HepG2 (cell line): ENCODE data around the gene MAGEA2B. TPM values are rescaled to one million over a fixed set of nuclear protein-coding genes. Genes with fewer than 3 reads are reported as not detected.
"Not testable (repeated sequence)": the region's sequence is repeated elsewhere in the genome, so short reads cannot be mapped to it uniquely, and the experiment has no call there.

ENCODE experiments used
- ATAC-seq: fragments of 200-7000 bp; cut with Tn5 transposase; 3 replicates; pipeline ENCODE4 v1.9.1; 2020; ENCODE audit warnings: mild to moderate bottlenecking, moderate library complexity
- BruUV-seq: library from RNA; stranded (reverse); fragments of 400-500 nt; replicated peaks from 2 replicates; lab custom pipeline; 2021; lab: Mats Ljungman, UMichigan
- CTCF ChIA-PET: fragments of 300-600 bp; formaldehyde crosslinking; extraction: SDS; loops from one replicate; lab custom pipeline; 2021; ENCODE audit warnings: low total read pairs, inconsistent platforms, low intra/inter-chr PET ratio; lab: Yijun Ruan, JAX
- POLR2A ChIA-PET: fragments of 350-600 bp; sonication (Branson Sonifier 250); formaldehyde crosslinking; loops from one replicate; lab custom pipeline; 2020; ENCODE audit warnings: antibody characterized with exemption, inconsistent platforms; lab: Yijun Ruan, JAX
- DNase-seq: peaks from one replicate; pipeline ENCODE4 v3.0.0-alpha.2; 2015; ENCODE audit warnings: low spot score
- FAIRE-seq: peaks from 3 replicates; lab custom pipeline; 2011; peaks lifted over from hg19 to GRCh38; lab: Jason Lieb, UNC
- H2AFZ ChIP-seq: one replicate; pipeline ENCODE4 v1.6.1; 2011; ENCODE audit warnings: low read length, inconsistent platforms
- H3K27ac ChIP-seq: fragments of 300-600 bp; 3 replicates; pipeline ENCODE4 v1.8.0; 2011; ENCODE audit warnings: mixed run types, mild to moderate bottlenecking, mixed read lengths, low read length, inconsistent platforms; ENCODE audit not compliant: insufficient read depth; ENCODE audit errors: extremely low read length
- H3K27me3 ChIP-seq, 2 experiments: fragments of 200-600 bp in 1 of 2; 2 replicates in 1 of 2; 3 replicates in 1 of 2; pipeline versions ENCODE4 v1.6.0 to v1.8.0; 2011; ENCODE audit warnings: low read length in 2 of 2, mild to moderate bottlenecking in 2 of 2, moderate library complexity in 2 of 2, inconsistent platforms in 1 of 2; ENCODE audit not compliant: insufficient read depth in 2 of 2, control insufficient read depth in 1 of 2
- H3K36me3 ChIP-seq, 2 experiments: fragments of 200-600 bp in 1 of 2; replicated peaks in 1 of 2; 2 replicates in 1 of 2; 3 replicates in 1 of 2; pipeline versions ENCODE4 v1.5.1 to v1.8.0; 2011; ENCODE audit warnings: low read length in 2 of 2, inconsistent platforms in 1 of 2; ENCODE audit not compliant: insufficient read depth in 2 of 2, control insufficient read depth in 1 of 2
- H3K4me1 ChIP-seq: 2 replicates; pipeline ENCODE4 v1.5.1; 2012; ENCODE audit warnings: low read length, inconsistent platforms; ENCODE audit not compliant: insufficient read depth
- H3K4me2 ChIP-seq: 2 replicates; pipeline ENCODE4 v1.6.0; 2011; ENCODE audit warnings: low read depth, low read length, inconsistent platforms
- H3K4me3 ChIP-seq, 3 experiments: fragments of 200-600 bp in 1 of 3; sonication (generic), shearing (Covaris generic) in 1 of 3; replicated peaks in 1 of 3; 2 replicates each; pipeline ENCODE4 v1.5.1; 2011 to 2016; ENCODE audit warnings: low read length in 3 of 3, inconsistent platforms in 2 of 3, low read depth in 2 of 3, mild to moderate bottlenecking in 2 of 3, control low read depth in 1 of 3, mixed read lengths in 1 of 3; ENCODE audit not compliant: insufficient read depth in 1 of 3
- H3K79me2 ChIP-seq: one replicate; pipeline ENCODE4 v1.6.1; 2011; ENCODE audit warnings: low read length, inconsistent platforms; ENCODE audit not compliant: insufficient read depth
- H3K9ac ChIP-seq: 2 replicates; pipeline ENCODE4 v1.6.0; 2011; ENCODE audit warnings: mild to moderate bottlenecking, low read depth, low read length, inconsistent platforms; ENCODE audit not compliant: insufficient read depth
- H3K9me3 ChIP-seq: 2 replicates; pipeline ENCODE4 v1.5.1; 2012; ENCODE audit warnings: mild to moderate bottlenecking, low read length
- H4K20me1 ChIP-seq: 2 replicates; pipeline ENCODE4 v1.6.0; 2011; ENCODE audit warnings: inconsistent platforms, mild to moderate bottlenecking, low read length, moderate library complexity; ENCODE audit not compliant: insufficient read depth
- WGBS: methylation state at CpG from one replicate; pipeline ENCODE4 v1.1.6; 2017; ENCODE audit warnings: low lambda C conversion rate; 5-methylcytosine and 5-hydroxymethylcytosine counted together
- in situ Hi-C: cut with HindIII; loops from 2 replicates; pipeline ENCODE4 v1.10.0; 2017; ENCODE audit warnings: low pct_unique_long_range_greater_than_20kb; ENCODE audit not compliant: extremely low pct_ligation_motif_present
- intact Hi-C: fragments of 100-400 bp; cut with micrococcal nuclease; formaldehyde crosslinking; loops from one replicate; pipeline ENCODE4 v1.10.0; 2022; ENCODE audit not compliant: unreplicated experiment
- polyA plus RNA-seq, 8 experiments: library from polyadenylated mRNA; depleted of rRNA in 3 of 8; stranded (reverse) in 7 of 8; unstranded in 1 of 8; fragments of >200 nt; fragmentation: Illumina TruSeq in 4 of 8; extraction: Trizol in 4 of 8; gene quantifications; 2 replicates each; pipeline versions ENCODE4 v1.2.1 to v1.2.3, GENCODE V29; 2011 to 2016; ENCODE audit warnings: low read depth in 4 of 8, missing spikeins in 1 of 8, mixed read lengths in 1 of 8; ENCODE audit not compliant: insufficient read depth in 1 of 8
- total RNA-seq, 5 experiments: library from RNA; depleted of rRNA; stranded (reverse); fragments of >200 nt; fragmentation: Illumina TruSeq; extraction: Trizol; gene quantifications; 2 replicates each; pipeline ENCODE4 v1.2.3, GENCODE V29; 2016; ENCODE audit warnings: low read depth in 1 of 5

The MAGEA2B gene
- total and polyA plus RNA-seq, 2 of the 13 experiments (the other 11 are each of a cell fraction or from before 2014, with no cell fraction given), result 0.09 TPM; not detected in 1

- H3K27ac ChIP-seq, H3K36me3 ChIP-seq, intact Hi-C loops, H3K4me3 ChIP-seq, FAIRE-seq, H3K9me3 ChIP-seq, H3K27me3 ChIP-seq, CTCF ChIA-PET, in situ Hi-C loops, DNase-seq, H2AFZ ChIP-seq, H3K4me1 ChIP-seq, H4K20me1 ChIP-seq, H3K9ac ChIP-seq, POLR2A ChIA-PET, ATAC-seq, H3K4me2 ChIP-seq, H3K79me2 ChIP-seq, BruUV-seq: not testable (repeated sequence)
- WGBS, result no CpG with 5 or more reads among the region's 7 CpGs
These were observed 47.2 kb downstream of the MAGEA2B start for GRCh38 chrX:152761582-152761981.

- H3K9ac ChIP-seq, H3K4me1 ChIP-seq, FAIRE-seq, H3K79me2 ChIP-seq, H3K4me2 ChIP-seq, H4K20me1 ChIP-seq, DNase-seq, in situ Hi-C loops, H3K9me3 ChIP-seq, H2AFZ ChIP-seq, H3K27ac ChIP-seq, CTCF ChIA-PET, H3K36me3 ChIP-seq, ATAC-seq, POLR2A ChIA-PET, intact Hi-C loops, H3K4me3 ChIP-seq, BruUV-seq, H3K27me3 ChIP-seq: not testable (repeated sequence)
- WGBS, result no CpG with 5 or more reads among the region's 9 CpGs
These were observed 52.1 kb downstream of the MAGEA2B start for GRCh38 chrX:152766562-152766961.

Other genes with a start within 250 kb of the MAGEA2B start
- not detected in 2 replicates for gene GABRQ, start 76.7 kb upstream of the MAGEA2B start, total RNA-seq (2016; rRNA removed; fragmentation: Illumina TruSeq; extraction: Trizol)
- gene GABRQ, start 76.7 kb upstream of the MAGEA2B start, polyA plus RNA-seq (2011; rRNA removed), result not detected in 2 replicates
- gene MAGEA3, start 15.8 kb upstream of the MAGEA2B start, total RNA-seq (2016; rRNA removed; fragmentation: Illumina TruSeq; extraction: Trizol), result not detected in 2 replicates
- not detected in 2 replicates for gene MAGEA3, start 15.8 kb upstream of the MAGEA2B start, polyA plus RNA-seq (2011; rRNA removed)
- gene CSAG2, start 5.4 kb upstream of the MAGEA2B start, total RNA-seq (2016; rRNA removed; fragmentation: Illumina TruSeq; extraction: Trizol), result not detected in 2 replicates
- not detected in 2 replicates for gene CSAG2, start 5.4 kb upstream of the MAGEA2B start, polyA plus RNA-seq (2011; rRNA removed)
- not detected in 2 replicates for gene CSAG1, start 19.1 kb downstream of the MAGEA2B start, total RNA-seq (2016; rRNA removed; fragmentation: Illumina TruSeq; extraction: Trizol)
- gene CSAG1, start 19.1 kb downstream of the MAGEA2B start, polyA plus RNA-seq (2011; rRNA removed), result not detected in 2 replicates
- gene MAGEA12, start 19.1 kb downstream of the MAGEA2B start, total RNA-seq (2016; rRNA removed; fragmentation: Illumina TruSeq; extraction: Trizol), result not detected in 2 replicates
- gene MAGEA12, start 19.1 kb downstream of the MAGEA2B start, polyA plus RNA-seq (2011; rRNA removed), result not detected in 2 replicates
- gene MAGEA2, start 39.2 kb downstream of the MAGEA2B start, total RNA-seq (2016; rRNA removed; fragmentation: Illumina TruSeq; extraction: Trizol), result 0.15 and 0.35 TPM in 2 replicates
- 0.05 and 0.10 TPM in 2 replicates for gene MAGEA2, start 39.2 kb downstream of the MAGEA2B start, polyA plus RNA-seq (2011; rRNA removed)
- gene CSAG3, start 44.6 kb downstream of the MAGEA2B start, total RNA-seq (2016; rRNA removed; fragmentation: Illumina TruSeq; extraction: Trizol), result not detected in 2 replicates
- gene CSAG3, start 44.6 kb downstream of the MAGEA2B start, polyA plus RNA-seq (2011; rRNA removed), result not detected in 2 replicates
- 0.97 and 1.3 TPM in 2 replicates for gene MAGEA6, start 55.1 kb downstream of the MAGEA2B start, total RNA-seq (2016; rRNA removed; fragmentation: Illumina TruSeq; extraction: Trizol)
- gene MAGEA6, start 55.1 kb downstream of the MAGEA2B start, polyA plus RNA-seq (2011; rRNA removed), result 0.18 and 0.30 TPM in 2 replicates
- 85.4 and 129 TPM in 2 replicates for gene CETN2, start 116.1 kb downstream of the MAGEA2B start, total RNA-seq (2016; rRNA removed; fragmentation: Illumina TruSeq; extraction: Trizol)
- gene CETN2, start 116.1 kb downstream of the MAGEA2B start, polyA plus RNA-seq (2011; rRNA removed), result 13.1 and 17.2 TPM in 2 replicates
- gene NSDHL, start 116.4 kb downstream of the MAGEA2B start, total RNA-seq (2016; rRNA removed; fragmentation: Illumina TruSeq; extraction: Trizol), result 47.6 and 49.3 TPM in 2 replicates
- 26.2 and 35.9 TPM in 2 replicates for gene NSDHL, start 116.4 kb downstream of the MAGEA2B start, polyA plus RNA-seq (2011; rRNA removed)
- 1.6 and 1.9 TPM in 2 replicates for gene ZNF185, start 183.4 kb downstream of the MAGEA2B start, total RNA-seq (2016; rRNA removed; fragmentation: Illumina TruSeq; extraction: Trizol)
- gene ZNF185, start 183.4 kb downstream of the MAGEA2B start, polyA plus RNA-seq (2011; rRNA removed), result 2.9 and 3.4 TPM in 2 replicates